Stimulated activated CD4-positive, alpha-beta T cell treated with anti-CD3 and anti-CD28 coated beads, Interleukin-2, amount 100 ng/mL, for 4 hours (primary cell): ENCODE results near the gene AGPAT2.

ENCODE experiments used
- DNase-seq: peaks from one replicate; pipeline ENCODE4 v3.0.0-alpha.2; 2020; ENCODE audit warnings: low read depth

The AGPAT2 gene

GRCh38 chr9:136686794-136687711 is at the start of gene AGPAT2:
Gene AGPAT2 (minus strand): TSS chr9:136687457. CDS start chr9:136687357, 100 bp downstream.
- peak; percentile 47 for DNase-seq

GRCh38 chr9:136735812-136736480 is 48.7 kb upstream of the AGPAT2 start:
- DNase-seq = no peak

- DNase-seq = no peak
These were observed 47.7 kb upstream of the AGPAT2 start for GRCh38 chr9:136734837-136735496.

- no peak for DNase-seq
These were observed 46.4 kb upstream of the AGPAT2 start for GRCh38 chr9:136733611-136734010.

- no peak for DNase-seq
These were observed 45.4 kb upstream of the AGPAT2 start for GRCh38 chr9:136732444-136733178.

- no peak for DNase-seq
These were observed 42.7 kb upstream of the AGPAT2 start for GRCh38 chr9:136729926-136730325.

- DNase-seq = no peak
These were observed 41.9 kb upstream of the AGPAT2 start for GRCh38 chr9:136729144-136729543.

GRCh38 chr9:136728548-136729123 is 41.4 kb upstream of the AGPAT2 start:
- no peak for DNase-seq

GRCh38 chr9:136728080-136728547 is 40.9 kb upstream of the AGPAT2 start:
- DNase-seq = peak; percentile 89

GRCh38 chr9:136726631-136727191 is 39.5 kb upstream of the AGPAT2 start:
- DNase-seq = no peak

- no peak for DNase-seq
These were observed 38.9 kb upstream of the AGPAT2 start for GRCh38 chr9:136726118-136726517.

GRCh38 chr9:136725612-136726011 is 38.4 kb upstream of the AGPAT2 start:
- no peak for DNase-seq

- DNase-seq = no peak
These were observed 37.5 kb upstream of the AGPAT2 start for GRCh38 chr9:136724772-136725171.

GRCh38 chr9:136723989-136724388 is 36.7 kb upstream of the AGPAT2 start:
- no peak for DNase-seq

GRCh38 chr9:136723362-136723976 is 36.2 kb upstream of the AGPAT2 start:
- no peak for DNase-seq

GRCh38 chr9:136722969-136723356 is 35.7 kb upstream of the AGPAT2 start:
- no peak for DNase-seq

- no peak for DNase-seq
These were observed 35.1 kb upstream of the AGPAT2 start for GRCh38 chr9:136722093-136722968.

- DNase-seq = no peak
These were observed 34.3 kb upstream of the AGPAT2 start for GRCh38 chr9:136721339-136722092.

GRCh38 chr9:136720898-136721338 is 33.7 kb upstream of the AGPAT2 start:
- no peak for DNase-seq
